Effector memory CD8-positive, alpha-beta T cell (primary cell): ENCODE measurements around the gene MRC1.

Experiments
- ATAC-seq: fragments of 150-1000 bp; cut with Tn5 transposase; replicated peaks from 2 replicates; pipeline ENCODE4 v1.10.0; 2021; ENCODE audit warnings: mild to moderate bottlenecking, moderate library complexity
- DNase-seq, 3 experiments: peaks; one replicate each; pipeline ENCODE4 v3.0.0; 2021
- H3K27ac Mint-ChIP-seq, 2 donors: one replicate each; pipeline ENCODE4 v1.8.0; 2022; ENCODE audit warnings: mild to moderate bottlenecking in 2 of 2, mixed read lengths in 2 of 2, moderate library complexity in 2 of 2
- H3K27me3 Mint-ChIP-seq, 2 donors: one replicate each; pipeline ENCODE4 v1.8.0; 2022; ENCODE audit warnings: mixed read lengths in 2 of 2
- H3K36me3 Mint-ChIP-seq: one replicate; pipeline ENCODE4 v1.8.0; 2022; ENCODE audit warnings: mild to moderate bottlenecking, moderate library complexity, mixed read lengths; ENCODE audit not compliant: insufficient read depth
- H3K4me1 Mint-ChIP-seq, 2 donors: one replicate each; pipeline ENCODE4 v1.8.0; 2022; ENCODE audit warnings: low read depth in 2 of 2, mixed read lengths in 2 of 2
- H3K4me3 Mint-ChIP-seq, 2 donors: one replicate each; pipeline ENCODE4 v1.8.0; 2022; ENCODE audit warnings: mild to moderate bottlenecking in 2 of 2, mixed read lengths in 2 of 2, moderate library complexity in 2 of 2
- H3K9me3 Mint-ChIP-seq, 2 donors: one replicate each; pipeline ENCODE4 v1.8.0; 2022; ENCODE audit warnings: mixed read lengths in 2 of 2

The MRC1 gene

DNA sequence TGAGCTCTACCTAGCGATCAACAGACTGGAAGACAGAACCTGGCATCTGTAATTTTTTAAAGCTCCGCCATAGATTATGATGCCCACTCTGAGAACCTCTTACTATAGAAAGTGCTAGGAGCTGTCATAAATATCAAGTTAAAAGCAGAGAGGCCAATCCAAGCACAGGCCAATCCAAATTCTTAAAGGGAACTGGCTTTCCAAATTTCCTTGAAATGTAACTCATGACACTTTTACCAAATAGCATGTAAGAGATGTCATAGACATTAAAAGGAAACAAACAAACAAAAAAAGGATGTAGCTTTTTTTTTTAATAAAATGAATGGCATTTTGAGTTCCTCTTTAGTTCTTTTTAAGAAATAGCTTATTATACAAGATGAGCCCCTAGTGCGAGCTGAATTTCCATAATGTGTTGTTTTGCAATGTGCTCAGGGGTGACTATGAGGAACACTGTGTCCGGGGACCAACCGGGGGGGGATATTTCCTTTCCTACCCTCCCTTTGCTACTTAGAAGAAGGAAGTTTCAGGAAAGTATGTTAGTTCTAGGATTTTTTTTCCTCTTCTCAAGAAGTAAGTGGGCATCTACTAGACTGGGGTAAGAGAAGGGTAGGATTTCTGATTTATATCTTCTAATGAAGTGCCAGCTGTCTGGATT lies 23.7 kb upstream of the MRC1 start:
- ATAC-seq (no peak), DNase-seq (no peak)
- Mint-ChIP-seq H3K36me3 (no peaks in the 10 kb centered on the region), H3K4me3 (no peak overlapping the region), H3K4me1 (no peaks in the 10 kb centered on the region), H3K9me3 (no peaks in the 10 kb centered on the region), H3K27me3 (peaks cover 17 to 25% of the 10 kb centered on the region in 2 donors), H3K27ac (no peak overlapping the region)

DNA sequence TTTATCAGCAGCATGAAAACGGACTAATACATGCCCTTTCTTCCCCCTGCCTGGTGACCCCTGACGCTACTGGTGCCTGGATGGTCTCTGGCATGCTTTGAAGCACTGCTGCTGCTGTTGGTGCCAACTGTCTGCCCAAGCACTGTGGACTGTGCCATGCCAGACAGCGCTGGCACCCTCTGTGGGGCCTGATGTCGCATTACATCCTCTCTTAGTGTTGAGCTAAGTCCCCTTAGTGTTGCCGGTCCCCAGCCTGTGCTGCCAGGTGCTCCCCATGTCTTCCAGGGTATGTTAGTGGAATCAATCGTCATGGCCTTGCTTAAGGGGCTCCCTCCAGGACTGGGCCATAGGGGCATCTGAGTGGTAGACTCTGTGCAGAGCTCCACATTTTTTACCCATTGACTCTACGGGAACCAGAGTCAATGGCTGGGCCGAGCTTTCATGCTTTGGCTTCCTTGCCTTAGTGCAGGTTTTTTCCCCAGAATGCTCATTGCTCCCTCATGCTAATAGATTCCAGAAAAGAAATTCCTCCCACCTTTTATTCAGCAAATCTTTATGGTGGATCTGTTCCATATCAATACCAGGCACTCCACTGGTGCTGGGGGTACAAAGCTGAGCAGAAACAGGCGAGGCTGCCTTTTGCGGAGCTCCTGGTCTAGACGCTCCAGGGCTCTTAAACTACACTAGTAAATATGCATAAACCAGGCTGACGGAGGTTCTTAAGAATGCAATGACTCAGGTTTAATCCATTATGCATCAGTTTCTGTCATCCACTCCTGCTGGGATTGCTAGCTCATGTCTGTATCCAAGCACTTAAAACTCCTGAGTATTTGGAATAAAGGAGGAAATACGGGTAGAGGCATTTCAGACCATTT lies 21.8 kb upstream of the MRC1 start:
- peaks cover 17 to 22% of the 10 kb centered on the region in 2 donors for H3K27me3 Mint-ChIP-seq
- no peak overlapping the region for H3K27ac Mint-ChIP-seq
- no peak for DNase-seq
- no peak overlapping the region for H3K4me3 Mint-ChIP-seq
- H3K9me3 Mint-ChIP-seq = no peaks in the 10 kb centered on the region
- H3K36me3 Mint-ChIP-seq = no peaks in the 10 kb centered on the region
- H3K4me1 Mint-ChIP-seq = no peaks in the 10 kb centered on the region
- ATAC-seq = no peak

DNA sequence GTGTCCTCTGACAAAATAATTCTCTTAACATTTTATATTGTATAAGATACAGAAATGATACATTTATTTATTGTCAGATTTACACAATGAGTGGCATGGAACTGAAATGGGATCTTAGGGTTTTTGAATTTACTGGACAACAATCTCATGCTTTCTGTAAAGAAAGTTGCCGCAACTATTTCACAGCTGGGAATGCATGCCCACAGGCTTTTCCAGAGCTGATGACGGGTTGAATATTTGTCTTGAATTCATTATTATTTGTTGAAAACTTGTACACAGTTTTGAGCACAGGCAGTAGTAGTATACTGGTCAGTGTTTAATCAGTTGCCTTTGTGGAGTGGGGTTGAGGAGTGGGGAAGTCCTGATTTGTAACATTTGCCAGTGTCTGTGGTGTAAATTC lies 20.5 kb upstream of the MRC1 start:
- H3K9me3 Mint-ChIP-seq = no peaks in the 10 kb centered on the region
- peaks cover 11 to 22% of the 10 kb centered on the region in 2 donors for H3K27me3 Mint-ChIP-seq
- no peak for DNase-seq
- H3K27ac Mint-ChIP-seq = no peak overlapping the region
- H3K4me3 Mint-ChIP-seq = no peak overlapping the region
- no peak for ATAC-seq
- H3K4me1 Mint-ChIP-seq = no peaks in the 10 kb centered on the region
- no peaks in the 10 kb centered on the region for H3K36me3 Mint-ChIP-seq

DNA sequence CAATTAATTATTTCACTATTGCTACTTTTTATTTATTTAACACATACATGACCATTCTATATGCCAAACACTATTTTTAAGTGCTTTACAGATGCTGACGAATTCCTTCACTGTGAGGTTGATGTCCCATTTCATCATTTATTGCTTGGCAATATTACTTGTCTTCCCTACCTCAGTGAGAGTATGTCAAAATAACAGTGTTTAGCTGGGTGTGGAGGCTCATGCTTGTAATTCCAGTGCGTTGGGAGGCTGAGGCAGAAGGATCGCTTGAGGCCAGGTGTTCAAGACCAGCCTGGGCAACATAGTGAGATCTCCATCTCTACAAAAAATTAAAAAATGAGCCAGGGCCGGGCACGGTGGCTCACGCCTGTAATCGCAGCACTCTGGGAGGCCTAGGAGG lies 19.8 kb upstream of the MRC1 start:
- no peak for DNase-seq
- H3K4me3 Mint-ChIP-seq = no peak overlapping the region
- H3K36me3 Mint-ChIP-seq = no peaks in the 10 kb centered on the region
- H3K4me1 Mint-ChIP-seq = no peaks in the 10 kb centered on the region
- H3K9me3 Mint-ChIP-seq = no peaks in the 10 kb centered on the region
- H3K27ac Mint-ChIP-seq = no peak overlapping the region
- H3K27me3 Mint-ChIP-seq = peaks cover 11 to 21% of the 10 kb centered on the region in 2 donors
- ATAC-seq = no peak

DNA sequence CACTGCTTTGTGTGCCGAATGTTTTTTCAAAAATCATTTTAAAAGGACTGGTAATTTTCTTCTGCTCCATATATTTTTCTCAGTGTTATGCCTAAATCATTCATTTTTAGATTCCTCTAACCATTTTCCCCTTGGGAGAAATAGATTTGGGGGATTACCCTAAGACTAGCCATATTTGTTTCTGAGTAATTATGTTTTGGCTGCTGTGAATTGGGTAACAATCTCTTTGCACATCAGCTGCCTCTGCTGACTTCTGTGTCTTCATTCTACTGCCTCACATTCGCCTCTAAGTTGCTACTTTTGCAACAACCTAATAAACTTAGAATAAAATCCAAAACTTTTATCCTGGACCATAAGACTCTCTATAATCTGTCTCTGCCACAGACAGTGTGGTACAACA lies 18.5 kb upstream of the MRC1 start:
- H3K4me3 Mint-ChIP-seq = no peak overlapping the region
- no peak overlapping the region for H3K27ac Mint-ChIP-seq
- no peaks in the 10 kb centered on the region for H3K9me3 Mint-ChIP-seq
- H3K27me3 Mint-ChIP-seq = peaks cover 11 to 16% of the 10 kb centered on the region in 2 donors
- no peak for ATAC-seq
- no peaks in the 10 kb centered on the region for H3K4me1 Mint-ChIP-seq
- DNase-seq = no peak
- H3K36me3 Mint-ChIP-seq = no peaks in the 10 kb centered on the region

DNA sequence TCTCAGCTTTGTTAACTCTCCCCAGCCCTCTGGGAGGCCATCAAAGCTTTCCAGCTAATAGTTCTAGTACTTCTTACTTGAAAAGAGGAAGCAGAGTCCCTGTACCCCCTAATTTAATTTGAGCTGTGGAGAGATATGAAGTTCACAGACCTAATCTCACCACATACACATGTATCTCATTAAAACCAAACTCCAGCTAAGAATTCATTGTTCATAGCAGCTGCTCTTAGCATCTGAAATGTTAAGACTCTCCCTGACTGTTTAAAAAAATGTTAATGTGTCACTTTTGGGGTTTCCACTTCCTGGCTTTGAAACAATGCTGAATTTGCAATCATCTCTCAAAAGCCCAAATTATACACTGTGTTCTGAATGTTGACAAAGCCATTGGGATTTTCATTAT lies 16.2 kb upstream of the MRC1 start:
- Mint-ChIP-seq H3K4me1 (no peaks in the 10 kb centered on the region), H3K4me3 (no peak overlapping the region), H3K27ac (no peak overlapping the region), H3K36me3 (no peaks in the 10 kb centered on the region), H3K9me3 (no peaks in the 10 kb centered on the region), H3K27me3 (no peaks in the 10 kb centered on the region)
- DNase-seq = no peak
- ATAC-seq = no peak

DNA sequence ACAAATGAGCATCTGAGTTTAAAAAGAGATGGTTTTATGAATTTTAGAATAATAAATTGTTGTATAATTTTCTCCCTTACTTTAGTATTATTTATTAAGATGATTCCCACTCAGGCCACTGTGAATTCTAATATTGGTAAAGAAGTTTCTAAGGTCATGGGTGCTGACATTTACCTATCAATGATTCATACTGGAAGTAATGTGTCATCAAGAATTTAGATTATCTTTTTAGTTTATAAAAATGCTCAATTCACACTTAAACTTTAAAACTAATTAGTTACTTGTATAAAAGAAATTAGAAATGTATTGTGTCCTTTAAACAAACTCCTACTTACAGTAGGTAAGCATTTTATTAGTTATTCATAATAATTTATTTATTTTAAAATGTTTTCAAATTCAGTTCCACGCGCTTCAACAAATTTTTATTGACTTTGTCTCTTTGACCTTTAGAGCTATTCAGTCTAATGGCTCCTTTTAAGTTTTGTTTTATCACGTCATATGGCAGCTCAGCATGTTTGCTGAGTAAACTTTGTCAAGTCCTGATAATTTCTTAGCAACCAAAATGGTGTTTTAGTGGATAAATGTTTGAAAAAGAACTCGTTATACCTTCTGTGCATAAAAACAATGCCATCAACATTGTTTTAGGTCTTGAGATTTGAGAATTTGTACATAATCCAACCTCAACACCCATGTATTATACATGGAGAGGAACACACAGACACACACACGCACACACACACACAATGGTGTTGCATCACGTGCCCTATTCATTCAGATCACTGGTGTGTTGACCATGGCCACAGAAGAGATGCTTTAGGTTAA lies 15.1 kb upstream of the MRC1 start:
- no peak overlapping the region for H3K27ac Mint-ChIP-seq
- ATAC-seq = no peak
- H3K4me3 Mint-ChIP-seq = no peak overlapping the region
- no peaks in the 10 kb centered on the region for H3K27me3 Mint-ChIP-seq
- H3K36me3 Mint-ChIP-seq = no peaks in the 10 kb centered on the region
- no peak for DNase-seq
- no peaks in the 10 kb centered on the region for H3K9me3 Mint-ChIP-seq
- H3K4me1 Mint-ChIP-seq = no peaks in the 10 kb centered on the region

DNA sequence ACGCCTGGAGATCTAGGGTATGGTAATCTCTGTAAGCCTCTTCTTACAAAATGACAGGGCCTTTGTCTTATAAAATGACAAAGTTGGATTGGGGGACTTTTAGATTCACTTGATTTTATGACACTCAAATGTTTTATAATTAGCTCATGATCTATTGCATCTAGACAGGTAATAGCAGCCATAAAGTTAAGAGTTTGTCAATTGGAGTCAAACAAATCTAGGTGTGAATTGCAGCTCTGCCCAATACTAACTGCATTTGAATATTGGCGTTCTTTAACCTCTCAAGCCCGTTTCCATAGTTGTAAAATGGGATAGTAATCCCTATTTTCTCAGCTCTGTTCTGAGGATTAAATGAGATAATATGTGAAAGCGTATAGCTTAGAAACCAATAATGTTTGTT lies 14.1 kb upstream of the MRC1 start:
- Mint-ChIP-seq H3K27me3 (no peaks in the 10 kb centered on the region), H3K9me3 (no peaks in the 10 kb centered on the region), H3K4me1 (no peaks in the 10 kb centered on the region), H3K36me3 (no peaks in the 10 kb centered on the region), H3K4me3 (no peak overlapping the region), H3K27ac (no peak overlapping the region)
- ATAC-seq = no peak
- DNase-seq = no peak

DNA sequence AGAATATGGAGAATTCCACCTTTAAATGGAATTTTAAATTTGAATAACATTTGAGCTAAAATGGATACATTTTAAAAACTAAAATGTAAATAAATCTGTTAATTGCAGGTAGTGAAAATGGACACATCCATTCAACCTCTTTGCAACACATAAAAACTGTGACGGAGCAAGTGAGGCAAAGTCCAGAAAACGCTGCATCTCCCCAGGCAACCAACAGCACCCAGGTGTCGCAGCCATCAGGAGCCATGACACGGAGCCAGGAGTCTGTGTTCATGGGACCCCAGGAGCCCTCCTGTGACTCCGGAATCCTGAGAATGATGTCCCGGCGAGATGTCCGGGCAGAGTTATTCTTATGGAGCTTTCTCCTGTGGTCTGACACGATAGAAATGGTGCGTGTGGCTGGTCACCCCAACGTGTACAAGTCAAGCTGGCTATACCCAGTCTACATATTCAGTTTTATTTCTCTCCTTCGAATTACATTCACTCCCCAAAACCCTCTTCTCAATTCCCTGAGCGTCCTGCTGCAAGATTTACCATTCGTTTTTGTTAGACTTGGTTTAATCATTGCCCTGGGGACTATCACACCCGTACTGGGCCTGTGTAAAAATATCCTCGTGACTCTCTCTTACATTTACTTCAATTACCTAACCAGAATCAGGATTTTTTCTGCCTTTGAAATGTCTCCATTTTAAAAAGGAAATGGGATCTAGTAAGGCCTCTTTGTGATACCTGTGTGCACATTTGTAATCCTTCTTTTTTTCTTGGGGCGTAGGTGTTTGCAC lies 13.1 kb upstream of the MRC1 start:
- Mint-ChIP-seq H3K9me3 (no peaks in the 10 kb centered on the region), H3K4me3 (no peak overlapping the region), H3K27me3 (no peaks in the 10 kb centered on the region), H3K4me1 (no peaks in the 10 kb centered on the region), H3K36me3 (no peaks in the 10 kb centered on the region), H3K27ac (no peak overlapping the region)
- no peak for DNase-seq
- ATAC-seq = no peak

DNA sequence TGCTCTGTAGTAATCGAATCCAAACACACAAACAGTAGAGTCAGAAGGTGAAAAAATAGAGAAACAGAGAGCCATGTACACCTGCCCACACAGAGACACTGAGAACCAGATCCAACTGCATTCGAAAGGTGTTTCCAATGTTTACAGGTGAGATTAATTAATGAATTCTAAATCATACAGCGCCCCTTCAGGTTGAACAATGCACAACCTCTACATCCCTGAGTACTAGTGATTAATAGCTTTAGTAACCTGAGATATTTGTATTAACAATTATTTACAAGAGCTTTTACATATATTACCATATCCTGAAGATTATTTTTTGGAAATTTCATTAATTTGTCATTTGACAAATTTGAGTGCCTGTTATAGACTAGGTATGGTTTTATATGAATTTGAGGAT lies 7.6 kb upstream of the MRC1 start:
- no peaks in the 10 kb centered on the region for H3K4me1 Mint-ChIP-seq
- ATAC-seq (no peak), DNase-seq (no peak)
- peaks cover 1 to 2% of the 10 kb centered on the region in 2 donors for H3K27me3 Mint-ChIP-seq
- no peak overlapping the region for H3K27ac Mint-ChIP-seq
- no peak overlapping the region for H3K4me3 Mint-ChIP-seq
- no peaks in the 10 kb centered on the region for H3K9me3 Mint-ChIP-seq
- peaks cover 2% of the 10 kb centered on the region for H3K36me3 Mint-ChIP-seq

DNA sequence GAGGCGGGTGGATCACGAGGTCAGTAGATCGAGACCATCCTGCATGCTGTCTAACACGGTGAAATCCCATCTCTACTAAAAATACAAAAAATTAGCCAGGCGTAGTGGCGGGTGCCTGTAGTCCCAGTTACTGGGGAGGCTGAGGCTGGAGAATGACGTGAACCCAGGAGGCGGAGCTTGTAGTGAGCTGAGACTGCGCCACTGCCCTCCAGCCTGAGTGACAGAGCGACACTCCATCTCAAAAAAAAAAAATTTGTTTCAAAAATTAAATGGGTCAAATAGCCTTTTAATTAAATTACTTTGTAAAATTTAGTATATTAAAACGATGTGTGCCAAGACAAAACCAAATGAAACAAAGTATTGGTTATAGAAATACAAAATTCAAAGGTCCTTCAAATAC lies 6.8 kb upstream of the MRC1 start:
- no peak for DNase-seq
- H3K36me3 Mint-ChIP-seq = peaks cover 2% of the 10 kb centered on the region
- H3K27ac Mint-ChIP-seq = no peak overlapping the region
- H3K27me3 Mint-ChIP-seq = peaks cover 4 to 6% of the 10 kb centered on the region in 2 donors
- H3K9me3 Mint-ChIP-seq = no peaks in the 10 kb centered on the region
- H3K4me1 Mint-ChIP-seq = no peaks in the 10 kb centered on the region
- H3K4me3 Mint-ChIP-seq = no peak overlapping the region
- no peak for ATAC-seq

DNA sequence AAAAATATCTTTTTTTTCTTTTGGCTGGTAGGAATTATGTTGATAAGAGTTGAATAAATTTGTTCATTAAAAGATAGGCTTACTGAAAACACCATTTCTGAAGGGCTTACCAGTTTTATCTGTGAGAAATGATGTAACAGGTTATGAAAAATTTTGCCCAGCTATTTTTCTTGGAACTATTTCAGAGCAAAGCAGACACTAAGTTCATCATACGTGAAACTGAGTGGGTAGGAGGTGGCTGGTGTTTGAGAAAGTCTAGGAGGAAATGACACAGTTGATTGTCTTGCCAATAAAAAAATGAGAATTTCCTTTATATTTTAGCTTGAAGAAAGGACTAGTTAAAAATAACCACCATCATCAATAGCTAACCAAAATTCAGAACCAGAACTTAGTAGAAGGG lies 6.2 kb upstream of the MRC1 start:
- no peak overlapping the region for H3K27ac Mint-ChIP-seq
- ATAC-seq = no peak
- no peaks in the 10 kb centered on the region for H3K4me1 Mint-ChIP-seq
- DNase-seq = no peak
- H3K27me3 Mint-ChIP-seq = peaks cover 4 to 6% of the 10 kb centered on the region in 2 donors
- H3K9me3 Mint-ChIP-seq = no peaks in the 10 kb centered on the region
- H3K4me3 Mint-ChIP-seq = no peak overlapping the region
- H3K36me3 Mint-ChIP-seq = peaks cover 2% of the 10 kb centered on the region

DNA sequence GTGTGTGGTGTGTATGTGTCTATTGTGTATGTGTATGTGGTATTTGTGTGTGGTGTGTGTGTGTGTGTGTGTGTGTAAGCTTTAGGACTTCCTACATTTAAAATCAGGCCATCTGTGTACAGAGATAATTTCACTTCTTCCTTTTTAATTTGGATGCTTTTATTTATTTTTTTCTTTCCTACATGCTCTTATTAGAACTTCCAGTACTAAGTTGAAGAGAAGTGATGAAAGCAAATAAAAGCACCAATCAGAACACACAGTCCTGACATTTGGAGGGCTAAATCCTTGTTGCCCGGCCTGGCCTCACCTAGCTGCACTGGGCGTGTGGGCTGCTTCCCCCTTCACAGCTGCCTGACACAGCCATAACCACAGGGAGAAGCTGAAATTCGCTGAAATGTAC lies 3.8 kb upstream of the MRC1 start:
- no peak for ATAC-seq

More for the DNA sequence above, 3.8 kb upstream of the MRC1 start:
- Mint-ChIP-seq H3K9me3 (no peaks in the 10 kb centered on the region), H3K4me1 (peaks cover 0 to 6% of the 10 kb centered on the region in 2 donors), H3K36me3 (peaks cover 2% of the 10 kb centered on the region), H3K27me3 (peaks cover 17 to 24% of the 10 kb centered on the region in 2 donors), H3K4me3 (no peak overlapping the region), H3K27ac (no peak overlapping the region)
- no peak for DNase-seq
